NB4 (cell line): ENCODE results near the gene ARL8A.
A peak's percentile ranks its signal among the peaks of the same experiment; 100 is the strongest.

Source experiments
- DNase-seq: peaks from one replicate; pipeline ENCODE4 v3.0.0; 2010; ENCODE audit warnings: low read depth
- H3K4me3 ChIP-seq: one replicate; pipeline ENCODE4 v1.5.1; 2011; ENCODE audit warnings: mild to moderate bottlenecking, low read depth, low read length, moderate library complexity
- CTCF ChIP-seq: IDR thresholded peaks from one replicate; pipeline ENCODE4 v1.5.1; 2012; ENCODE audit warnings: low read depth, low read length
- MAX ChIP-seq: IDR thresholded peaks from 2 replicates; pipeline ENCODE4 v1.6.1; 2011; ENCODE audit warnings: low read depth, low read length
- MYC ChIP-seq: IDR thresholded peaks from 2 replicates; pipeline ENCODE4 v1.6.1; 2011; ENCODE audit warnings: low read depth, low read length
- POLR2A ChIP-seq: IDR thresholded peaks from 2 replicates; pipeline ENCODE4 v1.6.1; 2011; ENCODE audit warnings: mild to moderate bottlenecking; ENCODE audit not compliant: insufficient read length; ENCODE audit errors: extremely low read depth

Gene ARL8A

GRCh38 chr1:202162418-202163280 is 18.1 kb upstream of the ARL8A start:
- no peak for TF ChIP-seq CTCF
- no peak; the same call in 1 of the 2 replicates for TF ChIP-seq MYC
- no peak for TF ChIP-seq POLR2A
- no peak for TF ChIP-seq MAX
- peak; percentile 78 for DNase-seq
- peak overlapping the region; percentile 28 for H3K4me3 ChIP-seq

DNA sequence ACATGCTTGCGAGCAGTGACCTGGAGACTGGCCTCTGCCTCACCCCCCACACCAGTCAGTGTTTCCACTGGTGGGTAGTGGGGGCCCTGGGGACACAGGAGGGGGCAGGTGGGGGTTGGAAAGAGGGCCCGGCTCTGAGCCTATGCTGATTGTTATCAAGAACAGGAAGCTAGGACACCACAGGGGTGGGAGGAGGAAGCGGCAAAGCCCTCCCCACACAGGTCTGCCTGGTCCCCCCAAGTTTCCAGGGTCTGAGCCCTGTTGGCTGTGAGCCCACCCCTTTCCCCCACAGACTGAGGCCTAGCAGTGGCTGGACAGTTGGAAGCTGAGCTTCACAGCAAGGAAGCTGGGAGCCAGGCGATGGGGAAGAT is 17.5 kb upstream of the ARL8A start:
- DNase-seq = peak; percentile 87
- TF ChIP-seq MAX = no peak
- TF ChIP-seq MYC = no peak; the same call in 1 of the 2 replicates
- TF ChIP-seq POLR2A = no peak
- no peak for TF ChIP-seq CTCF
- H3K4me3 ChIP-seq = peak overlapping the region; percentile 80

DNA sequence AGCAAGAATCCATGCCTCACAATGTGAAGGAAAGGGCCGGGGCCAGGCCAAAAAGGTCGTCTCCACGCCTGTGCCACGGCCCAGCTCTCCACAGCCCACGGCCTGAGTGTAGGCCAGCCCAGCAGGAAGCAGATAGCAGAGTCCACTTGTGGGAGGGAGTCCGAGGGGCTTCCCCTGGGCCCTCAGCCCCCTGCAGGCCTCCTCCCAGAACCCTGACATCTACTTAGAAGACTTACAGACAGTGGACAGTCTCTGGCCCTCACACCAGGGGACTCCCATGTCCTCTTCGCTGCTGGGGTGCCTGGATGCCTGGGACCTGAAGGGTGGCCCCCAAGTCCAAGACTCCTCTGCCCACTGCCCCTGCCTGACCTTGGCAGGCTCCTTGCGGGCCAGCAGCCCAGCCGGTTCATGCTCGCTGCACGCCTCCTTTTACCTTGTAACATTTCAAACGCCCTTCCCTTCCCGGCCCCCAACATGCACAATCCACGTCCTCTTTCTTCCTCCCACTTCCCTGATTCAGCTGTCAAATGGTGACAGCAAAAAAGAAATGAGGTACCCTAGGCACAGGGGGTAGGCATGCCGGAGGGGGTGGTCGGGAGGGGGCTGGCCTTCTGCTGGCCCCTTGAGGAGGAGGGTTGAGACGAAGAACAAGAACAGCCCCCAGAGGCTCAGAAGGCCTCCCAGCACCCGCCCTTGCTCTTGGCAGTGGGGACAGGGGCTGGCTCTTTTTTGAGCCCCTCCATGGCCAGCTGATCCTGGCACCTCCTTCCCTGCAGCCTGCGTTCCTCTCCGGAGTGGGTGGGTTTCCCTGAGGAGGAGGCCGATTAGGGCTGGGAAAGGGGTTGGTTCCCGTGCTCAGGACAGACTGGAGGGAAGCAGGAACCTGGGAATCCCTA is 16.9 kb upstream of the ARL8A start:
- H3K4me3 ChIP-seq = peak overlapping the region; percentile 80
- TF ChIP-seq CTCF = no peak
- no peak for TF ChIP-seq POLR2A
- TF ChIP-seq MYC = no peak
- no peak for TF ChIP-seq MAX
- DNase-seq = peak; percentile 60

- peak; percentile 92 for DNase-seq
- peak within 1 kb of the TSS; percentile 80 for H3K4me3 ChIP-seq
Measured at GRCh38 chr1:202160377-202160940, 15.9 kb upstream of the ARL8A start, which contains the start of gene PTPN7. Gene PTPN7 (minus strand): TSS chr1:202160602. CDS start chr1:202159402, 1,200 bp downstream.

More at GRCh38 chr1:202160377-202160940, 15.9 kb upstream of the ARL8A start, which contains the start of gene PTPN7:
- TF ChIP-seq CTCF (peak; percentile 67), MYC (peak; percentile 88), POLR2A (peak; percentile 66), MAX (peak; percentile 80)
